HepG2 (cell line): ENCODE measurements around the gene LRP5. TPM values are rescaled to one million over a fixed set of nuclear protein-coding genes. Genes with fewer than 3 reads are reported as not detected.

Source experiments
- ATRX ChIP-seq: sonication (generic); formaldehyde crosslinking; IDR thresholded peaks from 2 replicates; pipeline ENCODE4 v1.4.0; 2020; ENCODE audit warnings: missing genetic modification reagents, borderline replicate concordance
- CBX1 ChIP-seq: IDR thresholded peaks from one replicate; pipeline ENCODE4 v1.6.1; 2016; ENCODE audit warnings: antibody characterized with exemption, low read depth
- KAT7 ChIP-seq: IDR thresholded peaks from 2 replicates; pipeline ENCODE4 v1.6.1; 2018; ENCODE audit warnings: borderline replicate concordance, missing compliant biosample characterization
- MEIS1 ChIP-seq: sonication (generic); formaldehyde crosslinking; IDR thresholded peaks from 2 replicates; pipeline ENCODE4 v1.9.0; 2021; ENCODE audit warnings: mild to moderate bottlenecking, missing genetic modification reagents, moderate library complexity, borderline replicate concordance
- NONO ChIP-seq, 2 experiments: fragments of 450-650 bp in 1 of 2; sonication (generic) in 1 of 2; formaldehyde crosslinking in 1 of 2; IDR thresholded peaks in 1 of 2; conservative IDR thresholded peaks in 1 of 2; 2 replicates each; pipeline versions ENCODE4 v1.6.1 to v1.8.0; 2017 to 2022; ENCODE audit warnings: mild to moderate bottlenecking in 1 of 2, missing genetic modification reagents in 1 of 2, moderate library complexity in 1 of 2
- NR2C2 ChIP-seq: sonication (generic); formaldehyde crosslinking; IDR thresholded peaks from 2 replicates; pipeline ENCODE4 v1.4.0; 2020; ENCODE audit warnings: missing genetic modification reagents, mild to moderate bottlenecking, moderate library complexity, borderline replicate concordance
- PHF8 ChIP-seq: sonication (generic); formaldehyde crosslinking; IDR thresholded peaks from 2 replicates; pipeline ENCODE4 v1.5.0; 2020; ENCODE audit warnings: missing genetic modification reagents
- RAD51 ChIP-seq: fragments of 450-650 bp; IDR thresholded peaks from 2 replicates; pipeline ENCODE4 v1.6.1; 2016; ENCODE audit warnings: borderline replicate concordance
- RBM39 ChIP-seq: fragments of 200-400 bp; formaldehyde crosslinking; IDR thresholded peaks from one replicate; pipeline ENCODE4 v1.6.1; 2018; ENCODE audit warnings: antibody characterized with exemption, mild to moderate bottlenecking, low read depth, low read length; ENCODE audit not compliant: poor library complexity, severe bottlenecking
- RERE ChIP-seq: IDR thresholded peaks from 2 replicates; pipeline ENCODE4 v1.6.1; 2016; ENCODE audit warnings: low read depth, missing genetic modification reagents, missing compliant biosample characterization
- SMAD3 ChIP-seq: sonication (generic); formaldehyde crosslinking; IDR thresholded peaks from 2 replicates; pipeline ENCODE4 v1.4.0; 2020; ENCODE audit warnings: missing genetic modification reagents
- TCF12 ChIP-seq, 2 experiments: fragments of 450-650 bp in 1 of 2; sonication (generic) in 1 of 2; formaldehyde crosslinking in 1 of 2; IDR thresholded peaks; 2 replicates each; pipeline versions ENCODE4 v1.6.1 to v1.8.0; 2017 to 2022; ENCODE audit warnings: antibody characterized with exemption in 1 of 2, mild to moderate bottlenecking in 1 of 2, missing genetic modification reagents in 1 of 2, moderate library complexity in 1 of 2
- ZEB1 ChIP-seq: IDR thresholded peaks from 2 replicates; pipeline ENCODE4 v1.6.1; 2012; ENCODE audit warnings: mild to moderate bottlenecking, low read depth, inconsistent platforms; ENCODE audit not compliant: insufficient replicate concordance
- ZMYM2 ChIP-seq: sonication (generic); formaldehyde crosslinking; IDR thresholded peaks from 2 replicates; pipeline ENCODE4 v1.8.0; 2022; ENCODE audit warnings: mild to moderate bottlenecking, missing genetic modification reagents
- ZNF431 ChIP-seq: sonication (generic); formaldehyde crosslinking; IDR thresholded peaks from 2 replicates; pipeline ENCODE4 v1.9.0; 2022; ENCODE audit warnings: missing genetic modification reagents, low read depth, mild to moderate bottlenecking, borderline replicate concordance
- ZNF713 ChIP-seq: sonication (generic); formaldehyde crosslinking; IDR thresholded peaks from 2 replicates; pipeline ENCODE4 v1.4.0; 2020; ENCODE audit warnings: mild to moderate bottlenecking, missing genetic modification reagents
- ZNF777 ChIP-seq: sonication (generic); formaldehyde crosslinking; IDR thresholded peaks from 2 replicates; pipeline ENCODE4 v1.4.0; 2020; ENCODE audit warnings: missing genetic modification reagents
- ZNF883 ChIP-seq: sonication (generic); formaldehyde crosslinking; IDR thresholded peaks from 2 replicates; pipeline ENCODE4 v1.5.1; 2020; ENCODE audit warnings: mild to moderate bottlenecking, missing genetic modification reagents; ENCODE audit errors: not compliant biosample characterization
- ZSCAN21 ChIP-seq: sonication (generic); formaldehyde crosslinking; IDR thresholded peaks from 2 replicates; pipeline ENCODE4 v1.8.0; 2022; ENCODE audit warnings: mild to moderate bottlenecking, missing genetic modification reagents, moderate library complexity, borderline replicate concordance
- polyA plus RNA-seq, 8 experiments: library from polyadenylated mRNA; depleted of rRNA in 3 of 8; stranded (reverse) in 7 of 8; unstranded in 1 of 8; fragments of >200 nt; fragmentation: Illumina TruSeq in 4 of 8; extraction: Trizol in 4 of 8; gene quantifications; 2 replicates each; pipeline versions ENCODE4 v1.2.1 to v1.2.3, GENCODE V29; 2011 to 2016; ENCODE audit warnings: low read depth in 4 of 8, missing spikeins in 1 of 8, mixed read lengths in 1 of 8; ENCODE audit not compliant: insufficient read depth in 1 of 8
- total RNA-seq, 5 experiments: library from RNA; depleted of rRNA; stranded (reverse); fragments of >200 nt; fragmentation: Illumina TruSeq; extraction: Trizol; gene quantifications; 2 replicates each; pipeline ENCODE4 v1.2.3, GENCODE V29; 2016; ENCODE audit warnings: low read depth in 1 of 5
- TF ChIP-seq, protein P1 (sequence below): sonication (generic); formaldehyde crosslinking; IDR thresholded peaks from 2 replicates; pipeline ENCODE4 v1.4.0; 2020; ENCODE audit warnings: mild to moderate bottlenecking, missing genetic modification reagents

LRP5 gene
- total and polyA plus RNA-seq, 2 of the 13 experiments (the other 11 are each of a cell fraction or from before 2014, with no cell fraction given), result 40.4 to 64.0 TPM

- TF ChIP-seq ZNF713 (CRISPR knock-in tag) (no peak), SMAD3 (CRISPR knock-in tag) (peak; percentile 96), MEIS1 (CRISPR knock-in tag) (peak; percentile 97; the same call in 1 of the 2 replicates), ZNF777 (CRISPR knock-in tag) (no peak; the same call in 1 of the 2 replicates), TCF12 (IDR thresholded peaks at IDR 0.05) (no peak), TCF12 (CRISPR knock-in tag; IDR thresholded peaks at IDR 0.05) (peak; percentile 82; the same call in 1 of the 2 replicates), RBM39 (no peak), ZNF431 (CRISPR knock-in tag) (peak; percentile 92), NR2C2 (CRISPR knock-in tag) (peak; percentile 89), ZSCAN21 (CRISPR knock-in tag) (peak; percentile 93), ATRX (no peak), ZMYM2 (CRISPR knock-in tag) (peak; percentile 99), ZNF883 (CRISPR knock-in tag) (peak; percentile 69), CBX1 (peak; percentile 74), KAT7 (CRISPR knock-in tag) (peak; percentile 79), ZEB1 (peak; percentile 47), NONO (IDR thresholded peaks at IDR 0.05) (no peak), NONO (CRISPR knock-in tag; conservative IDR thresholded peaks at IDR 0.05) (peak; percentile 92), PHF8 (CRISPR knock-in tag) (peak; percentile 55; the same call in 1 of the 2 replicates), RERE (CRISPR knock-in tag) (peak; percentile 63), RAD51 (no peak)
- TF ChIP-seq, protein P1, sequence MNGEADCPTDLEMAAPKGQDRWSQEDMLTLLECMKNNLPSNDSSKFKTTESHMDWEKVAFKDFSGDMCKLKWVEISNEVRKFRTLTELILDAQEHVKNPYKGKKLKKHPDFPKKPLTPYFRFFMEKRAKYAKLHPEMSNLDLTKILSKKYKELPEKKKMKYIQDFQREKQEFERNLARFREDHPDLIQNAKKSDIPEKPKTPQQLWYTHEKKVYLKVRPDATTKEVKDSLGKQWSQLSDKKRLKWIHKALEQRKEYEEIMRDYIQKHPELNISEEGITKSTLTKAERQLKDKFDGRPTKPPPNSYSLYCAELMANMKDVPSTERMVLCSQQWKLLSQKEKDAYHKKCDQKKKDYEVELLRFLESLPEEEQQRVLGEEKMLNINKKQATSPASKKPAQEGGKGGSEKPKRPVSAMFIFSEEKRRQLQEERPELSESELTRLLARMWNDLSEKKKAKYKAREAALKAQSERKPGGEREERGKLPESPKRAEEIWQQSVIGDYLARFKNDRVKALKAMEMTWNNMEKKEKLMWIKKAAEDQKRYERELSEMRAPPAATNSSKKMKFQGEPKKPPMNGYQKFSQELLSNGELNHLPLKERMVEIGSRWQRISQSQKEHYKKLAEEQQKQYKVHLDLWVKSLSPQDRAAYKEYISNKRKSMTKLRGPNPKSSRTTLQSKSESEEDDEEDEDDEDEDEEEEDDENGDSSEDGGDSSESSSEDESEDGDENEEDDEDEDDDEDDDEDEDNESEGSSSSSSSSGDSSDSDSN, result peak; percentile 85
These were observed 14.4 kb upstream of the LRP5 start (continued) for GRCh38 chr11:68297812-68298658.
